OCI-LY3 (cell line): ENCODE measurements around the gene HNRNPD.

Source experiments
- H2AFZ ChIP-seq: fragments of 200-600, 300-600 bp; shearing (Covaris generic); 2 replicates; pipeline ENCODE4 v1.6.0; 2014; ENCODE audit warnings: antibody characterized with exemption, low read depth, low read length
- H3K27ac ChIP-seq: fragments of 200-600, 300-600 bp; sonication (generic); 2 replicates; pipeline ENCODE4 v1.5.1; 2014; ENCODE audit warnings: mild to moderate bottlenecking, low read length, moderate library complexity, mixed read lengths
- H3K27me3 ChIP-seq: fragments of 200-600, 300-600 bp; sonication (generic); 2 replicates; pipeline ENCODE4 v1.6.1; 2014; ENCODE audit warnings: low read depth, low read length, mixed read lengths
- H3K36me3 ChIP-seq: fragments of 200-600, 300-600 bp; sonication (generic); replicated peaks from 2 replicates; pipeline ENCODE3; 2014; ENCODE audit warnings: low read depth, low read length, mixed read lengths
- H3K4me1 ChIP-seq: fragments of 300-600, 200-600 bp; sonication (generic); 2 replicates; pipeline ENCODE4 v1.6.1; 2014; ENCODE audit warnings: low read length, mixed read lengths
- H3K4me2 ChIP-seq: fragments of 200-600, 300-600 bp; sonication (generic); 2 replicates; pipeline ENCODE4 v1.6.1; 2014; ENCODE audit warnings: low read length, mixed read lengths
- H3K4me3 ChIP-seq: fragments of 300-600, 200-600 bp; sonication (generic); 2 replicates; pipeline ENCODE4 v1.5.1; 2014; ENCODE audit warnings: antibody characterized with exemption, mild to moderate bottlenecking, low read length, moderate library complexity
- H3K79me2 ChIP-seq: fragments of 300-600, 200-600 bp; shearing (Covaris generic); 2 replicates; pipeline ENCODE4 v1.6.1; 2014; ENCODE audit warnings: mild to moderate bottlenecking, low read length, mixed read lengths
- H3K9ac ChIP-seq: fragments of 300-600, 200-600 bp; shearing (Covaris generic); 2 replicates; pipeline ENCODE4 v1.6.0; 2014; ENCODE audit warnings: mild to moderate bottlenecking, low read length, moderate library complexity
- H3K9me3 ChIP-seq: fragments of 200-600, 300-600 bp; shearing (Covaris generic); 2 replicates; pipeline ENCODE4 v1.6.1; 2014; ENCODE audit warnings: low read length, mixed read lengths; ENCODE audit not compliant: insufficient read depth
- H4K20me1 ChIP-seq: fragments of 200-600, 300-600 bp; sonication (generic); 2 replicates; pipeline ENCODE4 v1.6.1; 2016; ENCODE audit warnings: low read length, mixed read lengths; ENCODE audit not compliant: insufficient read depth
- EZH2phosphoT487 ChIP-seq: fragments of 200-600 bp; shearing (Covaris generic); IDR thresholded peaks from 2 replicates; pipeline ENCODE4 v1.6.1; 2018; ENCODE audit warnings: antibody characterized with exemption, mixed run types, low read depth
- TF ChIP-seq, protein P1 (sequence below): fragments of 200-600, 300-600 bp; sonication (generic); IDR thresholded peaks from 2 replicates; pipeline ENCODE4 v1.5.1; 2014; ENCODE audit warnings: antibody characterized with exemption, low read length, low read depth

Gene HNRNPD

DNA sequence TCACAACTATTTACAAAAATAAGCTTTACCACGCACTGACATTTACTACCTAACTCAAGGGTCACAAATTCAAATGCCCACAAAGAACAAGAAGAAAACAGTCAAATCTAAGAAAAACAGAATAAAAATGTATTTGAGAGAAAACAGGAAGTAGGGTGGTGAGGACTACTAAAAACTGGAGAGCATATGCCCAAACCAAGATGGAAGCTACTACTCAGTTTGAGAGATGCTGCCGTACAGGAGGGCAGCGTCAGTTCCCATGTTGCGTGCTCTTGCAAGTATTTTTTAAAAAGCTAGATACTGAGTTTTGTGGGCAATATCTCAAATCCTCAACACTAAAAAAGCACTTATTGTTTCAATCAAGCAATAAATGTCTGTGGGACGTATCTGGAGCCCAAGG, 16.2 kb downstream of the HNRNPD start:
- Histone ChIP-seq H3K27me3 (no peaks in the 10 kb centered on the region), H2AFZ (no peak overlapping the region), H3K4me2 (peak overlapping the region; percentile 53), H3K79me2 (peaks cover 100% of the 10 kb centered on the region), H3K36me3 (peaks cover 69% of the 10 kb centered on the region), H4K20me1 (peaks cover 96% of the 10 kb centered on the region), H3K9ac (no peak overlapping the region), H3K4me3 (0 out of 2 replicates have a peak overlapping the region, but pooled peaks have one; percentile 22), H3K4me1 (peaks cover 72% of the 10 kb centered on the region), H3K27ac (peak overlapping the region; percentile 53), H3K9me3 (no peaks in the 10 kb centered on the region)
- no peak for TF ChIP-seq EZH2phosphoT487
- TF ChIP-seq, protein P1, sequence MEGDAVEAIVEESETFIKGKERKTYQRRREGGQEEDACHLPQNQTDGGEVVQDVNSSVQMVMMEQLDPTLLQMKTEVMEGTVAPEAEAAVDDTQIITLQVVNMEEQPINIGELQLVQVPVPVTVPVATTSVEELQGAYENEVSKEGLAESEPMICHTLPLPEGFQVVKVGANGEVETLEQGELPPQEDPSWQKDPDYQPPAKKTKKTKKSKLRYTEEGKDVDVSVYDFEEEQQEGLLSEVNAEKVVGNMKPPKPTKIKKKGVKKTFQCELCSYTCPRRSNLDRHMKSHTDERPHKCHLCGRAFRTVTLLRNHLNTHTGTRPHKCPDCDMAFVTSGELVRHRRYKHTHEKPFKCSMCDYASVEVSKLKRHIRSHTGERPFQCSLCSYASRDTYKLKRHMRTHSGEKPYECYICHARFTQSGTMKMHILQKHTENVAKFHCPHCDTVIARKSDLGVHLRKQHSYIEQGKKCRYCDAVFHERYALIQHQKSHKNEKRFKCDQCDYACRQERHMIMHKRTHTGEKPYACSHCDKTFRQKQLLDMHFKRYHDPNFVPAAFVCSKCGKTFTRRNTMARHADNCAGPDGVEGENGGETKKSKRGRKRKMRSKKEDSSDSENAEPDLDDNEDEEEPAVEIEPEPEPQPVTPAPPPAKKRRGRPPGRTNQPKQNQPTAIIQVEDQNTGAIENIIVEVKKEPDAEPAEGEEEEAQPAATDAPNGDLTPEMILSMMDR = no peak

DNA sequence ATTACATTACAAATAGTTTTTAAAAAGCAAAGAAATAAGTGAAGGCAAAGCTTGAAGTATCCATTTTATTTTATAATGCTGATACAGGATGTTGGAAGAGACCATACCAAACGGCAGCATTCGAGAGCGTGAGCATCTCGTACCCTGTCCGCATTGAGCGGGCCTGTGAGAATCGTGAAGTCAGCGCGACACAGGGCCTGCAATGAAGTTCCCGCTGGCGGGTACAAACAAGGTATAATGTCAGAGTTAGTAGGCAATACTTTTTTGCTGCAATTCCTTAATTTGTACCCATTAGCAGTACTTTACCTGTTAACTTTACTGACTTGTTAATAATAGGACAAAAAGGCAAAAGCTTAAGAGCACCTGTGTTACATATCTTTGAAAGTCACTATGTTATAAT, 19.0 kb downstream of the HNRNPD start:
- H3K4me2 ChIP-seq = no peak overlapping the region
- no peak overlapping the region for H3K27ac ChIP-seq
- H3K9me3 ChIP-seq = no peaks in the 10 kb centered on the region
- peaks cover 95% of the 10 kb centered on the region for H3K79me2 ChIP-seq
- peaks cover 85% of the 10 kb centered on the region for H4K20me1 ChIP-seq
- no peak overlapping the region for H3K9ac ChIP-seq
- no peak for TF ChIP-seq EZH2phosphoT487
- TF ChIP-seq, protein P1 = no peak
- H3K4me3 ChIP-seq = no peak overlapping the region
- no peaks in the 10 kb centered on the region for H3K27me3 ChIP-seq
- H3K4me1 ChIP-seq = peaks cover 44% of the 10 kb centered on the region
- H3K36me3 ChIP-seq = peaks cover 80% of the 10 kb centered on the region
- no peak overlapping the region for H2AFZ ChIP-seq

DNA sequence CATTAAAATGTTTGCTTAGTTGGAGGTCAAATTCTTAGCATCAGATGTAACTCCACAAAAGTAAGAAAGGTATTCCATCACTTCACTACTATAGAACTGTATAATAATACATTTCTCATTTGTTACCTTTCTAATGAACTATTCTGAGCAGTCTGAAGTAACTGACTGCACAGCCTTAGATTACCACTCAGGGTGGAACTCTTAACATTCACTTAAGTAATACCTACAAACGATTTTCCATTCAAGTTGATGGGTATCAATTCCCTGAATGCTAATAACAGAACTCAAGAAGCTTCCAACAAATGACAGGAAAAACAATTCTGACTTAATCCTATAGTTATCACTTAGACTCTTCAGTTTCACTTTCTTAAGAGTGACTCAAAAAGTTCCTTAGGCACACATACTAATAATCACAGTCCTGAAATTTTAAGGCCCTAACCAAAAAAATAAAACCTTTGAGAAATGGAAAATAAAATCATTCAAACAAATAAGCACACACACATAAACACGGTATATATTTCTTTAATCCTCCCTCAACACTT, 20.9 kb downstream of the HNRNPD start:
- Histone ChIP-seq H3K9me3 (no peaks in the 10 kb centered on the region), H3K27ac (peak overlapping the region; percentile 24; the same call in 1 of the 2 replicates), H3K4me3 (no peak overlapping the region), H3K36me3 (peaks cover 74% of the 10 kb centered on the region), H2AFZ (no peak overlapping the region), H4K20me1 (peaks cover 76% of the 10 kb centered on the region), H3K4me1 (peaks cover 25% of the 10 kb centered on the region), H3K9ac (no peak overlapping the region), H3K27me3 (no peaks in the 10 kb centered on the region), H3K79me2 (peaks cover 80% of the 10 kb centered on the region), H3K4me2 (no peak overlapping the region)
- TF ChIP-seq, protein P1 = no peak
- TF ChIP-seq EZH2phosphoT487 = no peak

DNA sequence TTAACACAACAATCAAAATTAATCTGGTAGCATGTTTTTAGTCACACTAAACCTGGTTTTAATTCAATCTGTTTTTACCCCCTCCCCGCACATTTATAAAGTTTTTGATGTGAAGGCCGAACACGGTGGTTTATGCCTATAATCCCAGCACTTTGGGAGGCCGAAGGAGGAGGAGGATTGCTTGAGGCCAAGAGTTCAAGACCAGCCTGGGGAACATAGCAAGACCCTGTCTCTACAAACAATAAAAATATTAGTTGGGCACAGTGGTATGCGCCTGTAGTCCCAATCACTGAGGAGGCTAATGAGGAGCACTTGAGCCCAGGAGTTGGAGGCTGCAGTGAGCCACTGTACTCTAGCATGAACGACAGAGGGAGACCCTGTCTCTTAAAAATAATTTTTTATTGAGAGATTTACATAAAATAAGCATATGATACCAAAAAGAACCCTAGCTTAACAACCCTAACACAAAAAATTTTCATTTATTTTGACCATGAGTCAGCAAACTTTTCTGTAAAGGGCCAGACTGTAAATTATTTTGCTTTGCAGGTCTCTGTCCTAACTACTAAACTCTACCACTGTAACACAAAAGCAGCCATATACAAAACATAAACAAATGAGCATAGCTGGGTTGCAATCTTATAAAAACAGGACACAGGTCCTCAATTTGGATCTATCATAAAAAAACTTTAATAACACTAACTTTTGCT, 21.5 kb downstream of the HNRNPD start:
- Histone ChIP-seq H3K4me2 (no peak overlapping the region), H3K9ac (no peak overlapping the region), H3K27ac (peak overlapping the region; percentile 24; the same call in 1 of the 2 replicates), H3K27me3 (no peaks in the 10 kb centered on the region), H3K4me1 (peaks cover 19% of the 10 kb centered on the region), H2AFZ (no peak overlapping the region), H3K79me2 (peaks cover 74% of the 10 kb centered on the region), H3K4me3 (no peak overlapping the region), H3K9me3 (no peaks in the 10 kb centered on the region), H3K36me3 (peaks cover 69% of the 10 kb centered on the region), H4K20me1 (peaks cover 70% of the 10 kb centered on the region)
- TF ChIP-seq, protein P1 = no peak
- TF ChIP-seq EZH2phosphoT487 = no peak
